SK-N-MC (cell line): ENCODE results near the gene TM4SF1.

Experiments used
- EZH2 ChIP-seq: fragments of 200-600 bp; sonication (generic); IDR thresholded peaks from one replicate; pipeline ENCODE4 v1.6.1; 2017; ENCODE audit warnings: antibody characterized with exemption
- FOXP2 ChIP-seq: optimal IDR thresholded peaks from 2 replicates; pipeline ENCODE3; 2011; ENCODE audit warnings: mild to moderate bottlenecking, moderate library complexity; ENCODE audit not compliant: insufficient read depth; ENCODE audit errors: extremely low read length, control extremely low read depth
- POLR2AphosphoS5 ChIP-seq: IDR thresholded peaks from 2 replicates; pipeline ENCODE4 v1.6.1; 2012; ENCODE audit warnings: mild to moderate bottlenecking, low read depth, low read length, borderline replicate concordance

- TF ChIP-seq EZH2 (no peak), POLR2AphosphoS5 (no peak), FOXP2 (no peak)
Measured at GRCh38 chr3:149332227-149332765, 45.2 kb downstream of the TM4SF1 start.
